K562 (cell line): ENCODE data around the gene TTC32. TPM values are rescaled to one million over a fixed set of nuclear protein-coding genes. Genes with fewer than 3 reads are reported as not detected.

Source experiments
- ATAC-seq: fragments of 200-7000 bp; cut with Tn5 transposase; 3 replicates; pipeline ENCODE4 v1.9.1; 2020; ENCODE audit warnings: moderate library complexity
- BruUV-seq: library from RNA; stranded (reverse); fragments of 400-500 nt; replicated peaks from 2 replicates; lab custom pipeline; 2021; lab: Mats Ljungman, UMichigan
- CTCF ChIA-PET: fragments of 300-600 bp; formaldehyde crosslinking; extraction: SDS; loops from one replicate; lab custom pipeline; 2021; ENCODE audit warnings: low intra/inter-chr PET ratio; lab: Yijun Ruan, JAX
- POLR2A ChIA-PET: fragments of 300-600, 350-650 bp; sonication (Branson Sonifier 250); formaldehyde crosslinking; extraction: SDS; loops from one replicate; lab custom pipeline; 2021; ENCODE audit warnings: antibody characterized with exemption, inconsistent platforms; lab: Yijun Ruan, JAX
- DNase-seq, 4 experiments: peaks; one replicate each; pipeline versions ENCODE4 v3.0.0 to v3.0.0-alpha.2; 2011 to 2018; ENCODE audit warnings: low spot score in 3 of 4, mixed read lengths in 3 of 4; ENCODE audit errors: extremely low read depth in 1 of 4
- FAIRE-seq: peaks from 2 replicates; lab custom pipeline; 2011; peaks lifted over from hg19 to GRCh38; lab: Jason Lieb, UNC
- H2AFZ ChIP-seq: 2 replicates; pipeline ENCODE4 v1.6.0; 2011; ENCODE audit warnings: low read depth, low read length, control low read depth, inconsistent platforms
- H3K27ac ChIP-seq: fragments of 200-600 bp; 3 replicates; pipeline ENCODE4 v1.8.0; 2011; ENCODE audit warnings: low read depth, mild to moderate bottlenecking, control low read depth, inconsistent platforms, low read length, moderate library complexity, mixed read lengths; ENCODE audit errors: extremely low read depth
- H3K27me3 ChIP-seq, 2 experiments: fragments of 300-600 bp in 1 of 2; 2 replicates in 1 of 2; 3 replicates in 1 of 2; pipeline versions ENCODE4 v1.6.0 to v1.8.0; 2011; ENCODE audit warnings: inconsistent platforms in 2 of 2, low read length in 2 of 2, mild to moderate bottlenecking in 1 of 2, mixed read lengths in 1 of 2, moderate library complexity in 1 of 2; ENCODE audit not compliant: control insufficient read depth in 2 of 2, insufficient read depth in 2 of 2
- H3K36me3 ChIP-seq: fragments of 300-600 bp; 3 replicates; pipeline ENCODE4 v1.8.0; 2011; ENCODE audit warnings: mild to moderate bottlenecking, low read length, inconsistent platforms; ENCODE audit not compliant: control insufficient read depth, insufficient read depth
- H3K4me1 ChIP-seq, 2 experiments: fragments of 200-600 bp in 1 of 2; replicated peaks in 1 of 2; 2 replicates in 1 of 2; 3 replicates in 1 of 2; pipeline versions ENCODE4 v1.5.1 to v1.8.0; 2011; ENCODE audit warnings: inconsistent platforms in 2 of 2, low read length in 2 of 2, mild to moderate bottlenecking in 1 of 2, mixed read lengths in 1 of 2, moderate library complexity in 1 of 2; ENCODE audit not compliant: control insufficient read depth in 2 of 2, insufficient read depth in 2 of 2
- H3K4me2 ChIP-seq: 2 replicates; pipeline ENCODE4 v1.6.1; 2011; ENCODE audit warnings: low read length, control low read depth, inconsistent platforms, mixed read lengths; ENCODE audit not compliant: insufficient read depth
- H3K4me3 ChIP-seq: fragments of 200-600 bp; sonication (generic), shearing (Covaris generic); 2 replicates; pipeline ENCODE4 v1.5.1; 2016; ENCODE audit warnings: control low read depth, inconsistent platforms
- H3K79me2 ChIP-seq: fragments of 200-600 bp; 3 replicates; pipeline ENCODE4 v1.8.0; 2011; ENCODE audit warnings: low read length, inconsistent platforms; ENCODE audit not compliant: control insufficient read depth, insufficient read depth
- H3K9ac ChIP-seq, 2 experiments: 2 replicates each; pipeline versions ENCODE4 v1.6.0 to v1.6.1; 2011; ENCODE audit warnings: low read depth in 2 of 2, low read length in 2 of 2, control low read depth in 1 of 2, inconsistent platforms in 1 of 2, mild to moderate bottlenecking in 1 of 2, mixed read lengths in 1 of 2; ENCODE audit not compliant: insufficient read depth in 1 of 2
- H3K9me1 ChIP-seq: one replicate; pipeline ENCODE4 v1.6.0; 2011; ENCODE audit warnings: inconsistent platforms, mild to moderate bottlenecking, low read length, moderate library complexity; ENCODE audit not compliant: control insufficient read depth, insufficient read depth
- H3K9me3 ChIP-seq: replicated peaks from 2 replicates; pipeline ENCODE4 v1.5.1; 2011; ENCODE audit warnings: low read depth, low read length, inconsistent platforms; ENCODE audit not compliant: control insufficient read depth, insufficient read depth
- H4K20me1 ChIP-seq: replicated peaks from 2 replicates; pipeline ENCODE4 v1.6.1; 2011; ENCODE audit warnings: low read length, inconsistent platforms, mixed read lengths; ENCODE audit not compliant: control insufficient read depth, insufficient read depth
- ARID3A ChIP-seq: IDR thresholded peaks from 2 replicates; pipeline ENCODE4 v1.6.1; 2012; ENCODE audit warnings: low read depth, low read length, improper control_type of control experiment, borderline replicate concordance
- ZEB2 ChIP-seq: fragments of 450-650 bp; IDR thresholded peaks from 2 replicates; pipeline ENCODE4 v1.6.1; 2016
- ZNF75A ChIP-seq: fragments of 450-650 bp; formaldehyde crosslinking; IDR thresholded peaks from 2 replicates; pipeline ENCODE4 v1.4.0; 2020; ENCODE audit warnings: mild to moderate bottlenecking
- WGBS: fragments of 100-300 bp; shearing (Covaris generic); methylation state at CpG from one replicate; pipeline ENCODE4 v1.1.6; 2016; ENCODE audit warnings: low coverage, mixed read lengths; ENCODE audit not compliant: insufficient coverage; ENCODE audit errors: missing lambda C conversion rate; 5-methylcytosine and 5-hydroxymethylcytosine counted together
- in situ Hi-C: fragments of 300-500 bp; cut with MboI; formaldehyde crosslinking; loops from 4 replicates; pipeline ENCODE4 v1.15.0; 2018; ENCODE audit warnings: inconsistent platforms, mixed read lengths
- intact Hi-C: fragments of 100-400 bp; cut with micrococcal nuclease; formaldehyde crosslinking; loops from 2 replicates; pipeline ENCODE4 v1.14.2; 2022
- polyA plus RNA-seq, 8 experiments: library from polyadenylated mRNA; depleted of rRNA in 4 of 8; stranded (reverse) in 5 of 8; unstranded in 3 of 8; fragments of >200 nt; fragmentation: Nextera tagmentation in 2 of 8; fragmentation: Illumina TruSeq in 1 of 8; extraction: Ambion mirVana in 2 of 8; extraction: Trizol in 1 of 8; gene quantifications; 2 replicates each; pipeline versions ENCODE4 v1.2.1 to v1.2.3, GENCODE V29; 2011 to 2014; ENCODE audit warnings: inconsistent platforms in 1 of 8, missing spikeins in 1 of 8
- total RNA-seq, 7 experiments: library from RNA; depleted of rRNA in 6 of 7; stranded (reverse); fragments of >200 nt in 6 of 7; fragmentation: Illumina TruSeq in 2 of 7; extraction: Trizol in 2 of 7; gene quantifications; 2 replicates each; pipeline versions ENCODE4 v1.2.1 to v1.2.3, GENCODE V29; 2011 to 2021; ENCODE audit warnings: low replicate concordance in 1 of 7

TTC32 gene
- total and polyA plus RNA-seq, 9 of the 15 experiments (the other 6 are each of a cell fraction or from before 2014, with no cell fraction given): 27.6 to 71.4 (median 52.6) TPM

- Histone ChIP-seq H3K79me2 (no peaks in the 10 kb centered on the region), H4K20me1 (0 out of 2 replicates have a peak, but pooled peaks cover 3% of the 10 kb centered on the region), H3K4me1 (peaks cover 4 to 8% of the 10 kb centered on the region in 2 experiments; a peak in 3 of 5 replicates), H3K27ac (no peak overlapping the region), H3K9me1 (no peaks in the 10 kb centered on the region), H3K4me2 (no peak overlapping the region), H3K36me3 (no peaks in the 10 kb centered on the region), H3K27me3 (peaks cover 31 to 56% of the 10 kb centered on the region in 2 experiments), H3K9me3 (no peaks in the 10 kb centered on the region), H2AFZ (no peak overlapping the region), H3K4me3 (no peak overlapping the region), H3K9ac (no peak overlapping the region)
- ChIA-PET POLR2A (no interaction called here), CTCF (interaction anchor here (0.7 to 2.2 kb wide), 2 partner anchors 1342 to 1712 kb away, joined by 3 to 8 read pairs; no protein-coding TSS in a partner anchor)
- FAIRE-seq (no peak), ATAC-seq (no peak), DNase-seq (no peak)
- in situ Hi-C loops (loop anchor here (5.0 to 25.0 kb wide), 4 partner anchors 507 to 1430 kb away; partner anchors contain the start of gene OSR1), intact Hi-C loops (loop anchor here (2.0 to 10.0 kb wide), 8 partner anchors 95 to 1465 kb away; no protein-coding TSS in a partner anchor)
- no TSS peak for BruUV-seq
- no peak for TF ChIP-seq ARID3A
- TF ChIP-seq ZNF75A (CRISPR knock-in tag): no peak
- no peak for TF ChIP-seq ZEB2
- WGBS: 0% methylated on average over 1 of the region's 1 CpG
These were observed 40.0 kb downstream of the TTC32 start for GRCh38 chr2:19861813-19862212.
